GM12878 (cell line): ENCODE results near the gene MEIOB. TPM values are rescaled to one million over a fixed set of nuclear protein-coding genes. Genes with fewer than 3 reads are reported as not detected.

Experiments
- ATF3 ChIP-seq: IDR thresholded peaks from 2 replicates; pipeline ENCODE4 v1.6.1; 2011; ENCODE audit warnings: low read depth, mild to moderate bottlenecking, low read length, moderate library complexity, borderline replicate concordance; ENCODE audit errors: extremely low read depth
- BCLAF1 ChIP-seq: fragments of 450-650 bp; IDR thresholded peaks from 2 replicates; pipeline ENCODE4 v1.6.1; 2017; ENCODE audit warnings: antibody characterized with exemption, mild to moderate bottlenecking, moderate library complexity
- FOS ChIP-seq: IDR thresholded peaks from 3 replicates; pipeline ENCODE4 v1.6.1; 2011; ENCODE audit warnings: borderline replicate concordance; ENCODE audit not compliant: insufficient read length; ENCODE audit errors: extremely low read depth
- GATAD2B ChIP-seq: fragments of 450-650 bp; conservative IDR thresholded peaks from 2 replicates; pipeline ENCODE4 v1.6.1; 2017; ENCODE audit warnings: low read depth, mild to moderate bottlenecking, moderate library complexity
- HDAC2 ChIP-seq: fragments of 200-600 bp; sonication (generic); IDR thresholded peaks from 2 replicates; pipeline ENCODE4 v1.6.1; 2017
- HSF1 ChIP-seq: fragments of 150-350 bp; IDR thresholded peaks from 2 replicates; pipeline ENCODE4 v1.6.1; 2014; ENCODE audit warnings: mild to moderate bottlenecking, low read depth, low read length
- JUNB ChIP-seq: IDR thresholded peaks from 2 replicates; pipeline ENCODE4 v1.6.1; 2016; ENCODE audit warnings: antibody characterized with exemption, mild to moderate bottlenecking
- JUND ChIP-seq: IDR thresholded peaks from 2 replicates; pipeline ENCODE4 v1.6.1; 2012; ENCODE audit warnings: low read depth, mild to moderate bottlenecking, low read length, improper control_type of control experiment, moderate library complexity
- NR2C2 ChIP-seq: IDR thresholded peaks from 2 replicates; pipeline ENCODE4 v1.6.1; 2011; ENCODE audit warnings: borderline replicate concordance, low read depth; ENCODE audit not compliant: control insufficient read depth, insufficient read length
- POLR2A ChIP-seq: IDR thresholded peaks from 2 replicates; pipeline ENCODE4 v1.6.1; 2011; ENCODE audit warnings: low read depth, mild to moderate bottlenecking, low read length
- RBBP5 ChIP-seq: fragments of 200-600 bp; sonication (generic); conservative IDR thresholded peaks from 2 replicates; pipeline ENCODE4 v1.6.1; 2016
- SP1 ChIP-seq: IDR thresholded peaks from one replicate; pipeline ENCODE4 v1.6.1; 2011; ENCODE audit warnings: low read depth, low read length
- SREBF1 ChIP-seq: IDR thresholded peaks from 2 replicates; pipeline ENCODE4 v1.6.1; 2012; ENCODE audit warnings: mild to moderate bottlenecking, low read length
- TAF1 ChIP-seq: IDR thresholded peaks from 2 replicates; pipeline ENCODE4 v1.6.1; 2011; ENCODE audit warnings: mild to moderate bottlenecking, low read depth, low read length, borderline replicate concordance
- TARDBP ChIP-seq: IDR thresholded peaks from 2 replicates; pipeline ENCODE4 v1.6.1; 2016; ENCODE audit warnings: borderline replicate concordance
- ZZZ3 ChIP-seq: IDR thresholded peaks from 2 replicates; pipeline ENCODE4 v1.6.1; 2011; ENCODE audit warnings: low read depth; ENCODE audit not compliant: control insufficient read depth, insufficient read length
- polyA plus RNA-seq, 11 experiments: library from polyadenylated mRNA; depleted of rRNA in 4 of 11; unstranded in 6 of 11; stranded (reverse) in 5 of 11; fragments of >200 nt; fragmentation: Nextera tagmentation in 4 of 11; fragmentation: Illumina TruSeq in 1 of 11; extraction: Ambion mirVana in 4 of 11; extraction: Trizol in 1 of 11; gene quantifications; 1 replicate in 1 of 11; 2 replicates in 10 of 11; pipeline versions ENCODE4 v1.2.1 to v1.2.3, GENCODE V29; 2011 to 2016; ENCODE audit warnings: inconsistent platforms in 2 of 11, missing spikeins in 2 of 11, low read depth in 1 of 11
- total RNA-seq, 4 experiments: library from RNA; depleted of rRNA in 3 of 4; stranded (reverse); fragments of >200 nt in 3 of 4; fragmentation: Illumina TruSeq in 1 of 4; extraction: Trizol in 1 of 4; gene quantifications; 2 replicates each; pipeline versions ENCODE4 v1.2.1 to v1.2.3, GENCODE V29; 2013 to 2021
- TF ChIP-seq, protein P1 (sequence below): fragments of 450-650 bp; formaldehyde crosslinking; IDR thresholded peaks from 2 replicates; pipeline ENCODE4 v1.4.0; 2020; ENCODE audit warnings: mild to moderate bottlenecking, moderate library complexity
- TF ChIP-seq, protein P2 (sequence below): fragments of 450-650 bp; IDR thresholded peaks from 2 replicates; pipeline ENCODE4 v1.6.1; 2014; ENCODE audit warnings: mild to moderate bottlenecking
- TF ChIP-seq, protein P3 (sequence below): fragments of 450-650 bp; IDR thresholded peaks from 2 replicates; pipeline ENCODE4 v1.6.1; 2016; ENCODE audit warnings: mild to moderate bottlenecking

Gene MEIOB
- total and polyA plus RNA-seq, 10 of the 15 experiments (the other 5 are each of a cell fraction or from before 2014, with no cell fraction given): 0.04 to 0.26 (median 0.09) TPM; not detected in 5

GRCh38 chr16:1825864-1826690 is 45.9 kb downstream of the MEIOB start (continued):
- TF ChIP-seq, protein P1, sequence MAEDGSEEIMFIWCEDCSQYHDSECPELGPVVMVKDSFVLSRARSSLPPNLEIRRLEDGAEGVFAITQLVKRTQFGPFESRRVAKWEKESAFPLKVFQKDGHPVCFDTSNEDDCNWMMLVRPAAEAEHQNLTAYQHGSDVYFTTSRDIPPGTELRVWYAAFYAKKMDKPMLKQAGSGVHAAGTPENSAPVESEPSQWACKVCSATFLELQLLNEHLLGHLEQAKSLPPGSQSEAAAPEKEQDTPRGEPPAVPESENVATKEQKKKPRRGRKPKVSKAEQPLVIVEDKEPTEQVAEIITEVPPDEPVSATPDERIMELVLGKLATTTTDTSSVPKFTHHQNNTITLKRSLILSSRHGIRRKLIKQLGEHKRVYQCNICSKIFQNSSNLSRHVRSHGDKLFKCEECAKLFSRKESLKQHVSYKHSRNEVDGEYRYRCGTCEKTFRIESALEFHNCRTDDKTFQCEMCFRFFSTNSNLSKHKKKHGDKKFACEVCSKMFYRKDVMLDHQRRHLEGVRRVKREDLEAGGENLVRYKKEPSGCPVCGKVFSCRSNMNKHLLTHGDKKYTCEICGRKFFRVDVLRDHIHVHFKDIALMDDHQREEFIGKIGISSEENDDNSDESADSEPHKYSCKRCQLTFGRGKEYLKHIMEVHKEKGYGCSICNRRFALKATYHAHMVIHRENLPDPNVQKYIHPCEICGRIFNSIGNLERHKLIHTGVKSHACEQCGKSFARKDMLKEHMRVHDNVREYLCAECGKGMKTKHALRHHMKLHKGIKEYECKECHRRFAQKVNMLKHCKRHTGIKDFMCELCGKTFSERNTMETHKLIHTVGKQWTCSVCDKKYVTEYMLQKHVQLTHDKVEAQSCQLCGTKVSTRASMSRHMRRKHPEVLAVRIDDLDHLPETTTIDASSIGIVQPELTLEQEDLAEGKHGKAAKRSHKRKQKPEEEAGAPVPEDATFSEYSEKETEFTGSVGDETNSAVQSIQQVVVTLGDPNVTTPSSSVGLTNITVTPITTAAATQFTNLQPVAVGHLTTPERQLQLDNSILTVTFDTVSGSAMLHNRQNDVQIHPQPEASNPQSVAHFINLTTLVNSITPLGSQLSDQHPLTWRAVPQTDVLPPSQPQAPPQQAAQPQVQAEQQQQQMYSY (CRISPR knock-in tag): no peak
- peak; percentile 77 for TF ChIP-seq GATAD2B
- TF ChIP-seq JUNB: no peak
- no peak for TF ChIP-seq TAF1
- no peak for TF ChIP-seq HDAC2
- TF ChIP-seq FOS: no peak
- TF ChIP-seq TARDBP: no peak
- no peak for TF ChIP-seq SP1
- TF ChIP-seq RBBP5: no peak
- no peak for TF ChIP-seq JUND
- TF ChIP-seq, protein P2, sequence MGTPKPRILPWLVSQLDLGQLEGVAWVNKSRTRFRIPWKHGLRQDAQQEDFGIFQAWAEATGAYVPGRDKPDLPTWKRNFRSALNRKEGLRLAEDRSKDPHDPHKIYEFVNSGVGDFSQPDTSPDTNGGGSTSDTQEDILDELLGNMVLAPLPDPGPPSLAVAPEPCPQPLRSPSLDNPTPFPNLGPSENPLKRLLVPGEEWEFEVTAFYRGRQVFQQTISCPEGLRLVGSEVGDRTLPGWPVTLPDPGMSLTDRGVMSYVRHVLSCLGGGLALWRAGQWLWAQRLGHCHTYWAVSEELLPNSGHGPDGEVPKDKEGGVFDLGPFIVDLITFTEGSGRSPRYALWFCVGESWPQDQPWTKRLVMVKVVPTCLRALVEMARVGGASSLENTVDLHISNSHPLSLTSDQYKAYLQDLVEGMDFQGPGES: no peak
- no peak for TF ChIP-seq HSF1
- no peak for TF ChIP-seq ATF3
- TF ChIP-seq NR2C2: no peak
- TF ChIP-seq, protein P3, sequence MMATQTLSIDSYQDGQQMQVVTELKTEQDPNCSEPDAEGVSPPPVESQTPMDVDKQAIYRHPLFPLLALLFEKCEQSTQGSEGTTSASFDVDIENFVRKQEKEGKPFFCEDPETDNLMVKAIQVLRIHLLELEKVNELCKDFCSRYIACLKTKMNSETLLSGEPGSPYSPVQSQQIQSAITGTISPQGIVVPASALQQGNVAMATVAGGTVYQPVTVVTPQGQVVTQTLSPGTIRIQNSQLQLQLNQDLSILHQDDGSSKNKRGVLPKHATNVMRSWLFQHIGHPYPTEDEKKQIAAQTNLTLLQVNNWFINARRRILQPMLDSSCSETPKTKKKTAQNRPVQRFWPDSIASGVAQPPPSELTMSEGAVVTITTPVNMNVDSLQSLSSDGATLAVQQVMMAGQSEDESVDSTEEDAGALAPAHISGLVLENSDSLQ: no peak
- no peak for TF ChIP-seq SREBF1
- no peak; the same call in 1 of the 2 replicates for TF ChIP-seq POLR2A
- no peak for TF ChIP-seq BCLAF1
- no peak for TF ChIP-seq ZZZ3
